Renal pelvis (tissue), 4 donors: ENCODE results near the gene ZNF547. TPM values are rescaled to one million over a fixed set of nuclear protein-coding genes. Genes with fewer than 3 reads are reported as not detected.
"Not testable (repeated sequence)": the region's sequence is repeated elsewhere in the genome, so short reads cannot be mapped to it uniquely, and the experiment has no call there.

ENCODE experiments used
- DNase-seq: peaks from one replicate; pipeline ENCODE4 v3.0.0-alpha.2; 2013
- polyA plus RNA-seq, 3 donors: library from polyadenylated mRNA; unstranded; fragments of 120-200 nt; gene quantifications; one replicate each; pipeline ENCODE4 v1.2.1, GENCODE V29; 2013; ENCODE audit not compliant: insufficient read length in 3 of 3

The ZNF547 gene
- polyA plus RNA-seq, 3 donors = 5.6 to 9.7 (median 9.0) TPM

- DNase-seq = no peak
Observed at GRCh38 chr19:57363688-57364181, 384 bp downstream of the ZNF547 start.

- no peak for DNase-seq
Observed at GRCh38 chr19:57366776-57367175, 3.4 kb downstream of the ZNF547 start.

- no peak for DNase-seq
Observed at GRCh38 chr19:57374179-57374578, 10.8 kb downstream of the ZNF547 start.

GRCh38 chr19:57374647-57375046, 11.3 kb downstream of the ZNF547 start:
- not testable (repeated sequence) for DNase-seq

GRCh38 chr19:57376151-57376550, 12.8 kb downstream of the ZNF547 start:
- no peak for DNase-seq

GRCh38 chr19:57377498-57378146, 14.3 kb downstream of the ZNF547 start:
- DNase-seq = no peak

GRCh38 chr19:57380923-57381322, 17.6 kb downstream of the ZNF547 start:
- DNase-seq = no peak

GRCh38 chr19:57382806-57383488, 19.6 kb downstream of the ZNF547 start:
- no peak for DNase-seq

- DNase-seq = no peak
Observed at GRCh38 chr19:57389194-57389729, 25.9 kb downstream of the ZNF547 start.

- peak; percentile 98 for DNase-seq
Observed at GRCh38 chr19:57389730-57390598, 26.6 kb downstream of the ZNF547 start, which contains the start of gene ZNF548. ZNF548 (plus strand) TSS chr19:57389854; CDS start chr19:57390100, 246 bp downstream.

- DNase-seq = no peak
Observed at GRCh38 chr19:57395710-57396109, 32.4 kb downstream of the ZNF547 start.

- no peak for DNase-seq
Observed at GRCh38 chr19:57398868-57399267, 35.5 kb downstream of the ZNF547 start.

- DNase-seq = no peak
Observed at GRCh38 chr19:57403737-57404563, 40.6 kb downstream of the ZNF547 start.

GRCh38 chr19:57406516-57407123, 43.3 kb downstream of the ZNF547 start:
- DNase-seq = peak; percentile 43

- DNase-seq = peak; percentile 93
Observed at GRCh38 chr19:57410877-57411671, 47.7 kb downstream of the ZNF547 start, which contains the start of gene ZNF17. ZNF17 (plus strand) TSS chr19:57411161; CDS start chr19:57413616, 2,455 bp downstream.

- DNase-seq = no peak
Observed at GRCh38 chr19:57419439-57419838, 56.1 kb downstream of the ZNF547 start.

- DNase-seq = no peak
Observed at GRCh38 chr19:57421037-57421436, 57.7 kb downstream of the ZNF547 start.
